Activated naive CD8-positive, alpha-beta T cell treated with anti-CD3 and anti-CD28 coated beads, Interleukin-2, amount 50 U/mL, for 16 hours (primary cell): ENCODE results near the gene PDC.
"Not testable (repeated sequence)": the region's sequence is repeated elsewhere in the genome, so short reads cannot be mapped to it uniquely, and the experiment has no call there.

ENCODE experiments used
- DNase-seq: peaks from one replicate; pipeline ENCODE4 v3.0.0-alpha.2; 2020; ENCODE audit warnings: low read depth, low spot score

PDC gene

DNA sequence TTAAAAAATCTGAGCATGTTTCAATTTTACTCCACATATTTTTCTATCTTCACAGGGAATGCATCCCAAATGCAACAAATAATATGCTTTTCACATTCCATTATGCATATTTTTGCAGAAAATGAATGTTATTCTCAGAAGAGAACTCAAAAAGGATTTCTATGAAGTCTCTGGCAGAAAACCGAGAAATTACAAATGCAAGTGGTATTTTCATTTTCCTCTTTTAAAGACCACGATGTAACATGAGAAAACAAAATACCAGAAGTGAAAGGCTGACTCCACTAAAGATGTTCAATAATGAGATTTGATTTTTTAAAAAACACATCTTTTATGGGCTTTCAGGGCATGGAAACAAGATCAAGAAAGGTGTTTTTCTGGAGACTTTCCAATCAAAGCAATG lies 5.0 kb upstream of the PDC start:
- no peak for DNase-seq

GRCh38 chr1:186465491-186465890 lies 4.6 kb upstream of the PDC start:
- not testable (repeated sequence) for DNase-seq

GRCh38 chr1:186463926-186464325 lies 3.0 kb upstream of the PDC start:
- no peak for DNase-seq

DNA sequence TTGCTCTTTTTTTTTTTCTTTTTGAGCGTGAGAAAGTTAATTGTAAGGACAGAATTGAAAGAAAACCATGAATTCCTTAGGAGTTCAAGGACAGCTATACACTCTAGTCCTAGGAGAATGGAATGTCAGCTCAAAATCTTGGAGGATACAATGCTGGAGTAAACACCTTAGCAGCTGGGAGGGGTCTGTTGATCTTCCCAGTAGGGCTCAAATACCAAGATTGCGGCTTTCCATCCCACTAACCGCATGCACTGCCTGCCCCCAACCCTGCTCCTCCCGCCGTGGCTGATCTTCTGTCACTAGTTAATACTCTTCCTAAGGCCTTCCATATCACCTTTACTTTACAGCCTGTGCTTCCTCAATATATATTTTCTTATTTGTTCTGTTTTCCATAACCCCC lies 2.6 kb upstream of the PDC start:
- no peak for DNase-seq

GRCh38 chr1:186459161-186459560 lies 1.8 kb downstream of the PDC start:
- DNase-seq: not testable (repeated sequence)

DNA sequence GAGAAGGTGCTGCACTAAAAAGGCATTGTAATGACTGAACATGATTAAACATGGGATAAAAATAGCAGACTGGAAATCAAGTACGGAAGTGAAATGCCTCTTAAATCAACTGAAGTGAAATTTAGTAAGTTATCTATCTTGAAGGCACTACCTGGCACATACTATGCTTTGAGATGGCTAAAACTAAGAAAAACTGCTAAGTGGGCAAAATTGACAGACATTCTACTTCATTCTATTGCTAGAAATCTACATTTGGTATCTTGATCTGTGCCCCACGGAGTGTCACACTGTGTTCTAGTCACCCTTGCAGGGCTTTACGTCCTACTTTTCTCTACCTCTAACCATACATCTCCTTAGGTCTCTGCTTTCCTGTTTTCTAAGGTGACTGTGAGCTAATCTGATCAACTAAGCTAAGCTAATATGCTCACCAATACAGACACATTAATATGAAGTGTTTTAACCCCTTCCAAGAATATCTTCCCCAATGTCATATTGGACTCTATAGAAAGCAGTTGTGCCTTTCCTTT lies 4.1 kb downstream of the PDC start:
- no peak for DNase-seq

GRCh38 chr1:186454981-186455380 lies 5.9 kb downstream of the PDC start:
- no peak for DNase-seq

DNA sequence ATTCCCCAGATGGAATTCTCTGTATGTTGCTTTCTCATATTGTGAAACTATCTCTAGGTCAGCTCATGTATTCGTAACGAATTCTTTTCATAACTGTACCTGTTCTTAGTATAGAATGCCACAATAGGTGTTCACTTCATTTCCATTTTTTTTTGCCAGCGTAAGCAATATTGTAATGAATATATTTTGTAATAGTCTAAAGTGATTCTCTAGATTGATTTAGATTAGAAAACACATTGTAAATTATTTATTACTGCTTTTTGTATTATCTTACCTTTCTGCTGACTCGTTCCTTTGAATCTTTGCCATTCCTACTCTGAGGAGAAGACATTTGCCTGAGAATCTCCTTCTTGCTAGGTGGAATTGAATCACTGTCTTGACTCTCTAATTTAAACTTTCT lies 14.8 kb downstream of the PDC start:
- DNase-seq: no peak

DNA sequence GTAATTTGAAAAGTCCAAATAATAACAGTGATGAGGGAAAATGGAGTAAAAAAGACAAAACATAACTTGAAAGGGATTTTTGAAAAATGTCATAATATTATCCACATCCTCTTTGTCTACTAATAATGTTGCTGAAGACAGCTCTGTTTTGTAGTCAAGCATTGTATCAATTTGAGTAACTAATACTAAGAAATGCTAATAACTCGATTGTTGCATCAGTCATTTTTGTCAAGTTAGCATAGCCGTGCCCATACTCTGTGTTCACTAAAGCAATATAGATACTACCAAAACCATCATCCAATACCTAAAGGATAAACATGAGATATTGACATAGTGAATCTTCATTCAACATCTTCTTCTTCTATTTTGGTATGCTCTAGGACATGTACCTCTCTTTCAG lies 17.3 kb downstream of the PDC start:
- DNase-seq: no peak

GRCh38 chr1:186442651-186443375 lies 18.1 kb downstream of the PDC start:
- DNase-seq: no peak

DNA sequence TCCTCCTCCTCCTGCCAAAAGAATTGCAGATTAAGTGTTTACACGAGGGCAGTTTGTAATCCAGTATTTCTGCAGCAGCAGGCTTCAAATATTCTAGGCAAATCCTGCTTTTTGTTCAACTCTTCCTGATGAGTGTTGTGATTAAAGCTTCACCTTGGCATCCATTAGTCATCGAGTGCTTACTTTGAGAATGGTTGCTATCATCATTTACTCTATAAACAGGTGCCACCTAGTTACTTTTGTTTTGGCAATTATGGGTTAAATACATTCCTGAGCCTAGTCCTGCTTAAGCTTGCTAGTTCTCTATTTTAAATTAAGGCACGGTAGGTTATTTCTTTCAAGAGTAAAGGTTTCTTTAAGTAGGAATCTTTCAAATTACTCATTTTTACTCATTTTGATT lies 20.3 kb downstream of the PDC start:
- no peak for DNase-seq

DNA sequence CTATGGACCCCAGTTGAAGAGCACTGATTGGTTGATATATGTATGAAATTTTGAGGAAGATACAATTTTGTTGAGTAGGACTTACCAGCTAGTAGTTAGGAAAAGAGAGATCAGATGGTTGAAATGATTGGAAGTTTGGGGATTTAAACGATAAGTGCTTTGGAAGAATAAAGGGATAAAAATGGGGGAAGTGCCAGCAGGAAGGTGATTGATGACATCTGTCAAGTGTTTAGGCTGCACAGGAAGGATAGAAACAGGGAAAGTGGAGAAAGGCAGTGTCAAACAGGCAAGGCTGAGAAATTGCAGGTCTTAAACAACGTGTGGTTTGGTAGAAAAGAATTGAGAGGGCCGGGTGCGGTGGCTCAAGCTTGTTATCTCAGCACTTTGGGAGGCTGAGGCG lies 22.3 kb downstream of the PDC start:
- no peak for DNase-seq

- no peak for DNase-seq
Observed at GRCh38 chr1:186435336-186435735, 25.6 kb downstream of the PDC start.

GRCh38 chr1:186429017-186429416 lies 31.9 kb downstream of the PDC start:
- DNase-seq: no peak

GRCh38 chr1:186426118-186426517 lies 34.8 kb downstream of the PDC start:
- no peak for DNase-seq

DNA sequence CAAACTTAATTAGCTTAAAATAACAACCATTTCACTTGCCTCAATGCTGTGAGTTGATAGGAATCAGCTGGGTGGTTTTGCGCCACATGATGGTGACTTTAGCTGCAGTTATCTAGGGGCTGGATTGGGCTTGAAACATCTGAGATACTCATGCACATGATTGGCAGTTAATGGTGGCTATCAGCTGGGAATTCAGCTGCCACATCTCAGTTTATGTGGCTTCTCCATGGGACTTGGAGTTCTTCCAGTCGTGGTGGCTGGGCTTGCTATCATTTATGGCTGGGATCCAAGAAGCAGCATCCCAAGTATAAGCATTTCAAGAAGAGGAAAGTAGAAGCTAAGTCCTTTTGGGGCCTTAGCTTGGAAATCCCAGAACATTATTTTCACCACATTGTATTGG lies 36.4 kb downstream of the PDC start:
- DNase-seq: no peak

- no peak for DNase-seq
Observed at GRCh38 chr1:186421446-186421845, 39.5 kb downstream of the PDC start.

DNA sequence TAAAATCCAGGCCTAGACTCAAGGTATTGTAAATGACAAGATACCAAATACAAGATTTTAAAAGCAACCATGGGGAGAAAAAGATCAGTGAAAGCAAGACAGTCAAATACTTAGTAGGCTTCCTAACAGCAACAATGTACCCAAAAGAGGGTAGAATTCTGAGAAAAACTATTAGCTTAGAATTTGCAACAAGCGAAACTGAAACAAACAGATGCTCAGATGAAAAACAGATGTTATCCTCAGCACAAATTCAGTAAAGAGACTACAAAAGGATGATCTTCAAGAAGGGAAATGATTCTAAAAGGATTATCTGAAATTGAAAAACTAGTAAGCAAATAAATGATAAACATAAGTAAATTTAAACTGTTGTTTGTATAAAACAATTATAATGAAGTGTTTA lies 40.0 kb downstream of the PDC start:
- DNase-seq: no peak

- no peak for DNase-seq
Observed at GRCh38 chr1:186420311-186420710, 40.6 kb downstream of the PDC start.

GRCh38 chr1:186418503-186418902 lies 42.4 kb downstream of the PDC start:
- DNase-seq: no peak

GRCh38 chr1:186413319-186413718 lies 47.6 kb downstream of the PDC start:
- DNase-seq: no peak

DNA sequence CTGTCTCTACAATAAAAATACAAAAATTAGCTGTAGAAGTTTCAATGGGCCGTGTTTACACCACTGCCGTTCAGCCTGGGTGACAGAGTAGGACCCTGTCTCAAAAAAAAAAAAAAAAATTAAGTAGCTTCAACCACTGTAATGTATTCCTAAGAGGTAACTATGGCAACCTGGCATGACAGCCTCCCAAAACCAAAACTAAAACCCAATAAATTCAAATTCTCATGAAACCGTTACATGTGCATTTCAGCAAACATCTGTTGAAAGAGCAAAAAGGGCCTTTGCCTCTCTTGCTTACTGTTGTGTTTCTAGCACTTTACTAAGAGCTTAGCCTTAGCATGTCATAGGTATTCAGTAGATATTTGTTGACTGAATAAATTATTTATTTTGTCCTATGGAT lies 51.8 kb downstream of the PDC start:
- DNase-seq: no peak

DNA sequence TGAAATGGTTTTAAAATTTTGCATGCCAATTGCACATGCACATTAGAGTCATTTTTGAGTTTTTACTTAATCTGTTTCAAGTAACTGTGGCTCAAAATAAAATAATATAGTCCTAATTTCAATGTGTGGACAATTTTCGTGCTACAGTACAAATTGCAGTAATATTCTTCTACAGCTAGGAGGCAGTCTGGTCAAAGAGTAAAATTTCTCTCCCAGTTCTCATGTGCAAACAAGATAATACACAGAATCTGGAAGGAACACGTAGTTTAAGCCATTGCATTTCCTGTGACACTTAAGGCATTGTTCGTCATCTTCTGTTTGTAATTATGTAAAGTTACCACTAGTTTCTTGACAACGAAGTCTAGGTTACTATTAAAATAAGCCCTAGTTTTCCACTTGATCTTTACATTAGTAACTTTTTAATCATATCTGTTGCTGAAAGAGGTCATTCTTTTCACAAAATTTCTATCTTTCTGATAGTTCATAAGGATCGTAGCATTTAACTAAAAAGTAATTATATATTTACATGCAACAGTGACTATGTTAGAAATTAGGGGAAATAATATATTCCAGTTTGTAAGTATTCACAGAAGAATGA lies 56.4 kb downstream of the PDC start:
- DNase-seq: no peak
